Measurements from ENCODE around the gene XCL2.
"Not testable (repeated sequence)": the region's sequence is repeated elsewhere in the genome, so short reads cannot be mapped to it uniquely, and the experiment has no call there.

XCL2 gene

DNA sequence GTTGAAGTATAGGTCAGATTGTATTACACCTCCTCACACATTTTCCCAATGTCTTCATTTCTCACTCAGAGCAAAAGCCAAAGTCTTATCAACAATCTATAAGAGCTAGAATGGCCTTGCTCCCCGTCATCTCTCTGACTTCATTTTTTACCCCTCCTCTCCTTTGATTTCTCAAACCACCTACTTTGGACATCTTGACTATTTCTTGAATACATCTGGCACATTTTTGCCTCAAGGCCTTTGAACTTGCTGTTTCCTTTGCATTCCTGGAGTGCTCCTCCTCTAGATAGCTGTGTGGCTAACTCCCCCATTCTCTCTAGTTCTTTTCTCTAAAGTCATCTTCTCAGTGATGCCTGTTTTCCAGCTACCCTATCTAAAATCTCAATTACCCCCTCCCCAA is 7.2 kb upstream of the XCL2 start:
- TF ChIP-seq, protein P1, sequence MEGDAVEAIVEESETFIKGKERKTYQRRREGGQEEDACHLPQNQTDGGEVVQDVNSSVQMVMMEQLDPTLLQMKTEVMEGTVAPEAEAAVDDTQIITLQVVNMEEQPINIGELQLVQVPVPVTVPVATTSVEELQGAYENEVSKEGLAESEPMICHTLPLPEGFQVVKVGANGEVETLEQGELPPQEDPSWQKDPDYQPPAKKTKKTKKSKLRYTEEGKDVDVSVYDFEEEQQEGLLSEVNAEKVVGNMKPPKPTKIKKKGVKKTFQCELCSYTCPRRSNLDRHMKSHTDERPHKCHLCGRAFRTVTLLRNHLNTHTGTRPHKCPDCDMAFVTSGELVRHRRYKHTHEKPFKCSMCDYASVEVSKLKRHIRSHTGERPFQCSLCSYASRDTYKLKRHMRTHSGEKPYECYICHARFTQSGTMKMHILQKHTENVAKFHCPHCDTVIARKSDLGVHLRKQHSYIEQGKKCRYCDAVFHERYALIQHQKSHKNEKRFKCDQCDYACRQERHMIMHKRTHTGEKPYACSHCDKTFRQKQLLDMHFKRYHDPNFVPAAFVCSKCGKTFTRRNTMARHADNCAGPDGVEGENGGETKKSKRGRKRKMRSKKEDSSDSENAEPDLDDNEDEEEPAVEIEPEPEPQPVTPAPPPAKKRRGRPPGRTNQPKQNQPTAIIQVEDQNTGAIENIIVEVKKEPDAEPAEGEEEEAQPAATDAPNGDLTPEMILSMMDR (conservative IDR thresholded peaks at IDR 0.05; ENCODE audit: control insufficient read depth, insufficient read depth, low read depth, low read length), result no peak
- no peak for DNase-seq (ENCODE audit: low read depth)
- no peak overlapping the region for H3K4me3 ChIP-seq (ENCODE audit: control insufficient read depth, low read depth, low read length)

DNA sequence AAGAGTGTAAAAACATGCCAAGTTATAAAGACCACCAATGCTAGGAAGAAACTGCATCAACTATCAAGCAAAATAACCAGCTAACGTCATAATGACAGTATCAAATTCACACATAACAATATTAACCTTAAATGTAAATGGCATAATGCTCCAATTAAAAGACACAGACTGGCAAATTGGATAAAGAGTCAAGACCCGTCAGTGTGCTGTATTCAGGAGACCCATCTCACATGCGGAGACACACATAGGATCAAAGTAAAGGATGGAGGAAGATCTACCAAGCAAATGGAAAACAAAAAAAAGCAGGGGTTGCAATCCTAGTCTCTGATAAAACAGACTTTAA is 2.7 kb upstream of the XCL2 start:
- not testable (repeated sequence) for H3K4me3 ChIP-seq (ENCODE audit: control insufficient read depth, low read depth, low read length); DNase-seq (ENCODE audit: low read depth)

DNA sequence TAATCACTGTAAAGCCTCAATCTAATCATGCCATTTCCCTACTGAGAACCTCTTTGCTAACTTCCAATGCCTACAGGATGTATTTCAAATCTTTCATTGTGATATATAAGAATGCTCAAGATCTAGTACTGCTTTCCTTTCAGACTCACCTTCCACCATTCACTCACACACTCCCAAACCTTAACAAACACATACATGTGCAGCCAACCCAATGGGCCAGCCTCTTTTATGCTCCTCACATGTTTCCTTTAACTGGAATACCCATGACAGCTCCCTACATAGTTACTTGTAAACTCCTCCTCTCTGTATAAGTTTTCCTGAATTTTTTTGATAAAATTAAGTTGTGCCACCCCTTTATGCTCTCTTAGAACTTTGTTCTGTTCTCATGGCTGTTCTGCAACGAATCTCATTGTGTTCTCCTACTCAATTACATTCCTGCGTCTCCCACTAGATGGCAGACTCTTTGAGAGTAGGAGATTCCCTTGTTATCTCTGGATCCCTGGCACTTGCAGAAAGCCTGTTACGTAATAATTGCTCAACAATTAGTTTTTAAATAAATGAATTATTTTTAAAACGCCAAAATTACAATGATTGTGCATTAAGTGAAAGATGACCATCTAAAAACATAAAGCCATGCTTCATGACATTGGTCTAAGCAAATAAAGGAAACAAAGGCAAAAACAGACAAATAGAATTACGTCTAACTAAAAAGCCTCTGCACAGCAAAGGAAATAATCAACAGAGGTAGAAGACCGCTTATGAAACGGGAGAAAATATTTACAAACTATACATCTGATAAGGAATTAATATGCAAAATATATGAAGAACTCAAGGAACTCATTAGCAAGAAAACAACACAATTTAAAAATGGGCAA is 2.1 kb upstream of the XCL2 start:
- TF ChIP-seq, protein P1 (conservative IDR thresholded peaks at IDR 0.05; ENCODE audit: control insufficient read depth, insufficient read depth, low read depth, low read length), result peak; percentile 52
- H3K4me3 ChIP-seq (ENCODE audit: control insufficient read depth, low read depth, low read length), result not testable (repeated sequence)
- DNase-seq (ENCODE audit: low read depth), result peak; percentile 58

DNA sequence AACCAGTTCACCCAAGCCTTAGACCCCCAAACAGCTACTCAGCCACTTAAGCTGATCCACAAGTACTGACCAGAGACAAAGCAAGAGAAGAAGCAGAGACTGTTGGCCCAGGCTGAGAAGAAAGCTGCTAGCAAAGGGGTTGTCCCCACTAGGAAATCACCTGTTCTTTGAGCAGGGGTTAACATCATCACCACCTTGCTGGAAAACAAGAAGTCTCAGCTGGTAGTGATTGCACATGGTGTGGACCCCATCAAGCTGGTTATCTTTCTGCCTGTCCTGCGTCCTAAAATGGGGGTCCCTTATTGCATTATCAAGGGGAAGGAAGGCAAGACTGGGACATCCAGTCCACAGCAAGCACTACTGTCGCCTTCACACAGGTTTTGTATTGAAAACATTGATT is 819 bp downstream of the XCL2 start:
- DNase-seq (ENCODE audit: low read depth), result not testable (repeated sequence)

DNA sequence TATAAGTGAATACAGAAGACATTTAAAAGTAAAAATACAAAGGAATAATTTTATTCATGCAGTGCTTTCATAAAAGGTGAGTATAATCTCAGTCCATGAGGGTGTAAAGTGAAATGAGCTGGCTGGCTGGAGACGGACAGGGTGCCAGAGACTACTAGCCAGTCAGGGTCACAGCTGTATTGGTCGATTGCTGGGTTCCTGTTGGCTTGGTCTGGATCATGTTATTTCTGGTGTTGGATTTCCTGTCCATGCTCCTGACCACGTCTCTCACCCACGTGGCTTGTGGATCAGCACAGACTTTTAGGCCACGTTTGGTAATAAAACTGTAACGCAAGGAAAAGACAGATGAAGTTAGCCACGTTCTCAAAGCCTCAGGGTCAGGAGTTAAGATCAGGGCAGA is 3.0 kb downstream of the XCL2 start:
- not testable (repeated sequence) for H3K4me3 ChIP-seq (ENCODE audit: control insufficient read depth, low read depth, low read length); DNase-seq (ENCODE audit: low read depth)

More for the DNA sequence above, 819 bp downstream of the XCL2 start:
- not testable (repeated sequence) for H3K4me3 ChIP-seq (ENCODE audit: control insufficient read depth, low read depth, low read length)

DNA sequence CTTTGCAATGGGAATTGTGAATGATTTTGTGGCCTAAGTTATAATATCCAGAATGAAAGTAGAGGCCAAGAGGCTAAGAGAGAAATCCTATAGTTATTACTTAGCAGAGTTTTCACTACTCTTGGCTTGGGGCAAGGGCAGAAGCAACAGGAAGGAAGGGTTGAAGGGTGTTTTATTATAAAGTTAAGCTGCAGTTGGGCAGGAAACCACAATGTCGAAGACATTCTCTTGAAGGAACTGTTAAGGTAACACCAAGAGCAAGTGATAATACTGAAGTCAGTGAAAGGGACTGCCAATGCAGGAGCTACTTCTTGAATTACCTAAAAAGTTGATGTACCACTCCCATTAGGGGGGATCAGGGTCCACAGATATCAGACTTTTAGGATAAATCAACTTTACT is 8.3 kb downstream of the XCL2 start:
- no peak overlapping the region for H3K4me3 ChIP-seq (ENCODE audit: control insufficient read depth, low read depth, low read length)
- DNase-seq (ENCODE audit: low read depth), result no peak
- TF ChIP-seq, protein P1 (conservative IDR thresholded peaks at IDR 0.05; ENCODE audit: control insufficient read depth, insufficient read depth, low read depth, low read length), result no peak

DNA sequence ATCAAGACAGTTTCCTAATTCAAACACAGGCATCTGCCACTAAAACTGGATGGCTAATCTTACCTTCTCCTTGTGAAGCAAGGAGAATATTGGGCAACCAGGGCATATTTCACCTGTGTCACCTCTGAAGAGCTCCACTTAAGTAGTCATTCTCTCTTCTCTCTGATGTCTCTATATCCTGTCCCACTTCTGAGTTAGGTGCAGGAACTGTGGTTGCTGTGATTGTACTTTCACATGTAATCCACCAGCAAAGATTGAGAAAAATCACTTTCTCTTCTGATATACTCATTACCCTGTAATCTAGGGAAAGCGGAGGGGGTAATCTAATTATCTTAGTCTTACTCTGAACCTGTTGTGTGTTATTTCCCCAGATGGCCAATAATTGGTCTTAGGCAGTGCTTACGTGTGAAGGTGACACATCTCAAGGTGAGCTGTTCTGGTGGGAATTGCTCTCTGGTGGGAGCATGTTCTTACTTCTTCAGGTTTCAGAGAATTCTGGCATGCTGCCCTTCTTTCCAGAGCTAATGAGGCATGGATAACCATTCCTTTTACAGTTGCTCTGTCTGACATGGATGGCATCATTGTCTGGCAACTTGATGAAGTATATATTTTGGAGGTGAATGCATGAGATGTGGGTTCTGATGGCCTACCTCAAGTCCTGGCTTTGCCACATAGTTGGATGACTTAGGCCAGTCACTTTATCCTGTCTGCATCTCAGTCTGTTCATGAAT is 12.0 kb downstream of the XCL2 start:
- no peak for DNase-seq (ENCODE audit: low read depth)
- TF ChIP-seq, protein P1 (conservative IDR thresholded peaks at IDR 0.05; ENCODE audit: control insufficient read depth, insufficient read depth, low read depth, low read length), result no peak
- H3K4me3 ChIP-seq (ENCODE audit: control insufficient read depth, low read depth, low read length), result no peak overlapping the region

DNA sequence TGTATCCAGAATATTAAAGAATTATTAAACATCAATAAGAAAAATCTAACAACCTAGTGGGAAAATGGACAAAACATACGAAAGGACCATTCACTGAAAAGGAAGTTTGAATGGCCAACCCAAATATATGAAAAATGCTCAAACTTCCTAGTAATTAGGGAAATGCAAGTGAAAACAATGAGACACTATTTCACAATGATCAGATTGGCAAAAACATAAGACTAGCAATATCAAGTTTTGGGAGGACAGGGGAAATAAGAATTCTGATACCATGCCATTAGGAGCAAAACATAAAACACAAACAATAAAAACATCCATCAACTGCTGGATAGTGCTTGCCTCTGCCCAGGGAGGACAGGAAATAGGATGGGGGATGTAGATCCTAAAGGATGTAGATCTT is 14.3 kb downstream of the XCL2 start:
- DNase-seq (ENCODE audit: low read depth), result no peak
- TF ChIP-seq, protein P1 (conservative IDR thresholded peaks at IDR 0.05; ENCODE audit: control insufficient read depth, insufficient read depth, low read depth, low read length), result no peak
- H3K4me3 ChIP-seq (ENCODE audit: control insufficient read depth, low read depth, low read length), result no peak overlapping the region
